ENCODE measurements around the gene PEX6. TPM values are rescaled to one million over a fixed set of nuclear protein-coding genes. Genes with fewer than 3 reads are reported as not detected.

PEX6 gene
- total and polyA plus RNA-seq, 2 of the 13 experiments (the other 11 are each of a cell fraction or from before 2014, with no cell fraction given), result 5.1 to 6.7 TPM

GRCh38 chr6:42938987-42939809 lies 39.8 kb downstream of the PEX6 start (continued):
- TF ChIP-seq, protein P1, sequence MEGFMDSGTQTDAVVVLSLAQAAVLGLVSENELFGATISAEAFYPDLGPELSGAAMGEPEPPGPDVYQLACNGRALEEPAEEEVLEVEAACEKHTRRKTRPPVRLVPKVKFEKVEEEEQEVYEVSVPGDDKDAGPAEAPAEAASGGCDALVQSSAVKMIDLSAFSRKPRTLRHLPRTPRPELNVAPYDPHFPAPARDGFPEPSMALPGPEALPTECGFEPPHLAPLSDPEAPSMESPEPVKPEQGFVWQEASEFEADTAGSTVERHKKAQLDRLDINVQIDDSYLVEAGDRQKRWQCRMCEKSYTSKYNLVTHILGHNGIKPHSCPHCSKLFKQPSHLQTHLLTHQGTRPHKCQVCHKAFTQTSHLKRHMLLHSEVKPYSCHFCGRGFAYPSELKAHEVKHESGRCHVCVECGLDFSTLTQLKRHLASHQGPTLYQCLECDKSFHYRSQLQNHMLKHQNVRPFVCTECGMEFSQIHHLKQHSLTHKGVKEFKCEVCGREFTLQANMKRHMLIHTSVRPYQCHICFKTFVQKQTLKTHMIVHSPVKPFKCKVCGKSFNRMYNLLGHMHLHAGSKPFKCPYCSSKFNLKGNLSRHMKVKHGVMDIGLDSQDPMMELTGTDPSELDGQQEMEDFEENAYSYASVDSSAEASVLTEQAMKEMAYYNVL (CRISPR knock-in tag; IDR thresholded peaks at IDR 0.05; ENCODE audit: borderline replicate concordance), result peak; percentile 64; the same call in 1 of the 2 replicates
- TF ChIP-seq PHF20 (CRISPR knock-in tag; IDR thresholded peaks at IDR 0.05) (peak; percentile 29; the same call in 1 of the 2 replicates), ZNF570 (CRISPR knock-in tag; IDR thresholded peaks at IDR 0.05; ENCODE audit: borderline replicate concordance) (no peak), ATF2 (CRISPR knock-in tag; IDR thresholded peaks at IDR 0.05) (peak; percentile 87; the same call in 1 of the 2 replicates), TAF15 (IDR thresholded peaks at IDR 0.05; ENCODE audit: low read depth, low read length, poor library complexity, severe bottlenecking) (no peak), BCL6 (CRISPR knock-in tag; IDR thresholded peaks at IDR 0.05) (peak; percentile 89), SRF (IDR thresholded peaks at IDR 0.05; ENCODE audit: low read depth, low read length) (no peak), SP4 (CRISPR knock-in tag; IDR thresholded peaks at IDR 0.05) (peak; percentile 93), SIN3A (IDR thresholded peaks at IDR 0.05; ENCODE audit: borderline replicate concordance, low read depth, low read length) (no peak), ZC3H13 (CRISPR knock-in tag; IDR thresholded peaks at IDR 0.05) (peak; percentile 86), CENPX (CRISPR knock-in tag; IDR thresholded peaks at IDR 0.05) (no peak), ERF (CRISPR knock-in tag; IDR thresholded peaks at IDR 0.05) (peak; percentile 87; the same call in 1 of the 2 replicates), STAG1 (CRISPR knock-in tag; IDR thresholded peaks at IDR 0.05) (peak; percentile 28), U2AF2 (IDR thresholded peaks at IDR 0.05; ENCODE audit: low read depth, low read length) (no peak), ZNF569 (CRISPR knock-in tag; IDR thresholded peaks at IDR 0.05; ENCODE audit: borderline replicate concordance) (no peak)
- TF ChIP-seq, protein P2, sequence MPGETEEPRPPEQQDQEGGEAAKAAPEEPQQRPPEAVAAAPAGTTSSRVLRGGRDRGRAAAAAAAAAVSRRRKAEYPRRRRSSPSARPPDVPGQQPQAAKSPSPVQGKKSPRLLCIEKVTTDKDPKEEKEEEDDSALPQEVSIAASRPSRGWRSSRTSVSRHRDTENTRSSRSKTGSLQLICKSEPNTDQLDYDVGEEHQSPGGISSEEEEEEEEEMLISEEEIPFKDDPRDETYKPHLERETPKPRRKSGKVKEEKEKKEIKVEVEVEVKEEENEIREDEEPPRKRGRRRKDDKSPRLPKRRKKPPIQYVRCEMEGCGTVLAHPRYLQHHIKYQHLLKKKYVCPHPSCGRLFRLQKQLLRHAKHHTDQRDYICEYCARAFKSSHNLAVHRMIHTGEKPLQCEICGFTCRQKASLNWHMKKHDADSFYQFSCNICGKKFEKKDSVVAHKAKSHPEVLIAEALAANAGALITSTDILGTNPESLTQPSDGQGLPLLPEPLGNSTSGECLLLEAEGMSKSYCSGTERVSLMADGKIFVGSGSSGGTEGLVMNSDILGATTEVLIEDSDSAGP (CRISPR knock-in tag; IDR thresholded peaks at IDR 0.05; ENCODE audit: borderline replicate concordance), result peak; percentile 95
- TF ChIP-seq, protein P3, sequence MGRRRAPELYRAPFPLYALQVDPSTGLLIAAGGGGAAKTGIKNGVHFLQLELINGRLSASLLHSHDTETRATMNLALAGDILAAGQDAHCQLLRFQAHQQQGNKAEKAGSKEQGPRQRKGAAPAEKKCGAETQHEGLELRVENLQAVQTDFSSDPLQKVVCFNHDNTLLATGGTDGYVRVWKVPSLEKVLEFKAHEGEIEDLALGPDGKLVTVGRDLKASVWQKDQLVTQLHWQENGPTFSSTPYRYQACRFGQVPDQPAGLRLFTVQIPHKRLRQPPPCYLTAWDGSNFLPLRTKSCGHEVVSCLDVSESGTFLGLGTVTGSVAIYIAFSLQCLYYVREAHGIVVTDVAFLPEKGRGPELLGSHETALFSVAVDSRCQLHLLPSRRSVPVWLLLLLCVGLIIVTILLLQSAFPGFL (CRISPR knock-in tag; IDR thresholded peaks at IDR 0.05), result no peak
- TF ChIP-seq, protein P4, sequence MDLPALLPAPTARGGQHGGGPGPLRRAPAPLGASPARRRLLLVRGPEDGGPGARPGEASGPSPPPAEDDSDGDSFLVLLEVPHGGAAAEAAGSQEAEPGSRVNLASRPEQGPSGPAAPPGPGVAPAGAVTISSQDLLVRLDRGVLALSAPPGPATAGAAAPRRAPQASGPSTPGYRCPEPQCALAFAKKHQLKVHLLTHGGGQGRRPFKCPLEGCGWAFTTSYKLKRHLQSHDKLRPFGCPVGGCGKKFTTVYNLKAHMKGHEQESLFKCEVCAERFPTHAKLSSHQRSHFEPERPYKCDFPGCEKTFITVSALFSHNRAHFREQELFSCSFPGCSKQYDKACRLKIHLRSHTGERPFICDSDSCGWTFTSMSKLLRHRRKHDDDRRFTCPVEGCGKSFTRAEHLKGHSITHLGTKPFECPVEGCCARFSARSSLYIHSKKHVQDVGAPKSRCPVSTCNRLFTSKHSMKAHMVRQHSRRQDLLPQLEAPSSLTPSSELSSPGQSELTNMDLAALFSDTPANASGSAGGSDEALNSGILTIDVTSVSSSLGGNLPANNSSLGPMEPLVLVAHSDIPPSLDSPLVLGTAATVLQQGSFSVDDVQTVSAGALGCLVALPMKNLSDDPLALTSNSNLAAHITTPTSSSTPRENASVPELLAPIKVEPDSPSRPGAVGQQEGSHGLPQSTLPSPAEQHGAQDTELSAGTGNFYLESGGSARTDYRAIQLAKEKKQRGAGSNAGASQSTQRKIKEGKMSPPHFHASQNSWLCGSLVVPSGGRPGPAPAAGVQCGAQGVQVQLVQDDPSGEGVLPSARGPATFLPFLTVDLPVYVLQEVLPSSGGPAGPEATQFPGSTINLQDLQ (CRISPR knock-in tag; IDR thresholded peaks at IDR 0.05), result no peak

Data from HepG2 (cell line).